SU-DHL-6 (cell line): ENCODE results near the gene AFF3.

Source experiments
- CTCF ChIP-seq: fragments of 200-600 bp; sonication (generic); IDR thresholded peaks from one replicate; pipeline ENCODE4 v1.5.1; 2017; ENCODE audit warnings: antibody characterized with exemption, mild to moderate bottlenecking, low read length, moderate library complexity; ENCODE audit not compliant: insufficient read depth, poor library complexity, severe bottlenecking
- EZH2phosphoT487 ChIP-seq: fragments of 200-600 bp; sonication (generic), shearing (Covaris generic); conservative IDR thresholded peaks from 2 replicates; pipeline ENCODE4 v1.6.1; 2018; ENCODE audit warnings: mild to moderate bottlenecking, antibody characterized with exemption, low read length, moderate library complexity, mixed read lengths

- TF ChIP-seq CTCF (no peak), EZH2phosphoT487 (no peak)
Measured at GRCh38 chr2:99816908-99817307, 325.5 kb downstream of the AFF3 start.
